Muscle of arm (tissue), 14 donors: ENCODE measurements around the gene ARHGDIA. TPM values are rescaled to one million over a fixed set of nuclear protein-coding genes. Genes with fewer than 3 reads are reported as not detected.
"Not testable (repeated sequence)": the region's sequence is repeated elsewhere in the genome, so short reads cannot be mapped to it uniquely, and the experiment has no call there.

Experiments used
- DNase-seq: peaks from one replicate; pipeline ENCODE4 v3.0.0-alpha.2; 2013
- long read RNA-seq, 11 donors: transcript quantifications; one replicate each; lab custom pipeline, GENCODE V29; 2026
- polyA plus RNA-seq, 12 donors: library from polyadenylated mRNA; unstranded; fragments of 120-200 nt; gene quantifications; one replicate each; pipeline ENCODE4 v1.2.1, GENCODE V29; 2013; ENCODE audit not compliant: insufficient read length in 12 of 12

Gene ARHGDIA
- 100 to 1,000 TPM in 11 of 12 donors, not detected in 1; 114 to 310 (median 158) TPM for polyA plus RNA-seq
- long read RNA-seq, donor 1, transcript ARHGDIA-207 (5 exons, 1,201 nt), result minor isoform, 13 of 92 reads
- long read RNA-seq, donor 1, transcript ARHGDIA-201 (6 exons, 1,906 nt), result major isoform, 58 of 92 reads
- long read RNA-seq, donor 1, partial matches to known transcripts, result 15 of 92 reads
- long read RNA-seq, donor 1, other reads (novel, unspliced or antisense), result 0 of 92 reads
- long read RNA-seq, donor 2, transcript ARHGDIA-201 (6 exons, 1,906 nt), result major isoform, 41 of 53 reads
- long read RNA-seq, donor 2, partial matches to known transcripts, result 0 of 53 reads
- long read RNA-seq, donor 2, other reads (novel, unspliced or antisense), result 0 of 53 reads
- long read RNA-seq, donor 3, transcript ARHGDIA-201 (6 exons, 1,906 nt), result major isoform, 24 of 35 reads
- long read RNA-seq, donor 3, partial matches to known transcripts, result 0 of 35 reads
- long read RNA-seq, donor 3, other reads (novel, unspliced or antisense), result 0 of 35 reads
- long read RNA-seq, donor 4, transcript ARHGDIA-201 (6 exons, 1,906 nt), result major isoform, 12 of 16 reads
- long read RNA-seq, donor 4, partial matches to known transcripts, result 0 of 16 reads
- long read RNA-seq, donor 4, other reads (novel, unspliced or antisense), result 0 of 16 reads
- long read RNA-seq, donor 5, transcript ARHGDIA-207 (5 exons, 1,201 nt), result minor isoform, 6 of 68 reads
- long read RNA-seq, donor 5, transcript ARHGDIA-201 (6 exons, 1,906 nt), result major isoform, 54 of 68 reads
- long read RNA-seq, donor 5, partial matches to known transcripts, result 0 of 68 reads
- long read RNA-seq, donor 5, other reads (novel, unspliced or antisense), result 0 of 68 reads
- long read RNA-seq, donor 6, transcript ARHGDIA-207 (5 exons, 1,201 nt), result minor isoform, 5 of 89 reads
- long read RNA-seq, donor 6, transcript ARHGDIA-201 (6 exons, 1,906 nt), result major isoform, 28 of 89 reads
- long read RNA-seq, donor 6, partial matches to known transcripts, result 53 of 89 reads
- long read RNA-seq, donor 6, other reads (novel, unspliced or antisense), result 0 of 89 reads
- long read RNA-seq, donor 7, transcript ARHGDIA-201 (6 exons, 1,906 nt), result major isoform, 15 of 21 reads
- long read RNA-seq, donor 7, partial matches to known transcripts, result 0 of 21 reads
- long read RNA-seq, donor 7, other reads (novel, unspliced or antisense), result 0 of 21 reads
- long read RNA-seq, donor 8, transcript ARHGDIA-201 (6 exons, 1,906 nt), result major isoform, 52 of 67 reads
- long read RNA-seq, donor 8, transcript ARHGDIA-207 (5 exons, 1,201 nt), result minor isoform, 8 of 67 reads
- long read RNA-seq, donor 8, partial matches to known transcripts, result 0 of 67 reads
- long read RNA-seq, donor 8, other reads (novel, unspliced or antisense), result 0 of 67 reads
- long read RNA-seq, donor 9, transcript ARHGDIA-201 (6 exons, 1,906 nt), result major isoform, 20 of 66 reads
- long read RNA-seq, donor 9, partial matches to known transcripts, result 38 of 66 reads
- long read RNA-seq, donor 9, other reads (novel, unspliced or antisense), result 0 of 66 reads
- long read RNA-seq, donor 10, transcript ARHGDIA-201 (6 exons, 1,906 nt), result major isoform, 35 of 50 reads
- long read RNA-seq, donor 10, transcript ARHGDIA-207 (5 exons, 1,201 nt), result minor isoform, 5 of 50 reads
- long read RNA-seq, donor 10, partial matches to known transcripts, result 5 of 50 reads
- long read RNA-seq, donor 10, other reads (novel, unspliced or antisense), result 0 of 50 reads
- long read RNA-seq, donor 11, transcript ARHGDIA-207 (5 exons, 1,201 nt), result minor isoform, 5 of 69 reads
- long read RNA-seq, donor 11, transcript ARHGDIA-201 (6 exons, 1,906 nt), result major isoform, 52 of 69 reads
- long read RNA-seq, donor 11, partial matches to known transcripts, result 0 of 69 reads
- long read RNA-seq, donor 11, other reads (novel, unspliced or antisense), result 0 of 69 reads

DNA sequence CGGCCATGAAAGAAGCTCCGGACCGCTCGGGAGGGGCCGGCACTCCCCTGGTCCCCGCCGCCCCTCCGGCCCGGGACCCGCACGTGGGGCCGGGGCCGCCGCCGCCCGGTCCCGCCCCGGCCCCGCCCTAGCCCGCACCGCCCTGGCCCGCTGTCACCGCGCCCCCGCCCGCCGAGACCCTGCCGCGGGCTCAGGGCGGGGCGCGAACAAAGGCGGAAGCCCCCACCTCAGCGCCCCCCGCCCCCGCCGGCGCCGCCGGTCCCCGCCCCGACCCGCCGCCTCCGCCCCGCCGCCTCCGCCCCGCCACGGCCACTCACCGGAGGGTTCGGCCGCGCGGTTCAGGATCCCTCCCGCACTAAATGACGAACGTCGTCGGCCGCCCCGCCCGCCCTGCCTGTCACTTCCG, at the start of gene ARHGDIA:
Gene ARHGDIA, minus strand, starts transcription at position 357 of the 406 bp plus-strand sequence. CDS start 1,407 bp downstream, outside the sequence.
- DNase-seq, result no peak

DNA sequence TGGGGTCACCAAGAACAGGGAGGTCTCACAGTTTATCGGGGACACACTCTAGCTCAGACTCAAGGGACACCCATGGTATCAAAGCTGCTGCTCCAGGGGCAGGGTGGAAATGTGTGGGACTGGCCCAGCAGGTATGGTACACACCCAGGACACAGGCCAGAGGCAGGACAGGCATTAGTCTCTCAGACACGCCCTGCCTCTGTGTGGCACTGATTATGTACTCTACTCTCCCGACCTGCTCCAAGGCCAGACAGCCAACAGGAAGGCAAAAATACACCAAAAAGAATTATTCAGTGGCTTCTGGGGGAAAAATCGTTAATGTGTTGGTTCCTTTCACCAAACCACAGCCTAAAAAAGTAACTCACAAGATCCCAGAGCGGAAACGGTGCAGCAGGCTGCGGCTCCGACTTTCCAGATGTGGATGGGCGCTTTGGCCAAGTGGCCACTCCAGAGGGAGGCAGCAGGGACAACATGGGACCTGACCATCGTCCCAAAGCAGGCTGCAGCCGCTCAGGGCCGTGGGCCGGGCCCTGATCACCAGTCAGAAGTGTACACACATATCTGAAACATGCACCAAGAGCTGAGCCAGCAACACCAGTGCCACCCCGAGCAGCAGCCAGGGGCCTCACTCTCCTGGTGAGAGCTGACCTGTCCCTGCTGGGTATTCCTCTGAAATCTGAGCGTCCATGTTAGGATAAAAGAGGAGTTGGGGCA, 47.9 kb upstream of the ARHGDIA start:
- no peak for DNase-seq

DNA sequence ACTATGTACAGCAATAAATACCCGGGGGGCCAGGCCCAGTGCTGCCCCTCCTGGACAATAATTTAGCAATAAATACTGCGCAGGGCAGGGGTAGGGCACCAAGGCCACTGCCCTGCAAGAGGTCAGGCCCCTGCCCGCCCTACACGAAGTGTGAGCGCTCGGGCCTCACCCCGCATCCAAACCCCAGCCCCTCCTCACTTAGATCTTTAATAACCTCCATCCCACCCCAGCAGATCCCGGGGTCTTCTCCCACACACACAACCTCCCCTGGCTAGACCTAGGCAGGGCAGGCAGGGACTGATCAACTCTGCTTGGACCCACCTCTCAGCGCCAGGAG, 47.2 kb upstream of the ARHGDIA start:
- DNase-seq, result not testable (repeated sequence)

DNA sequence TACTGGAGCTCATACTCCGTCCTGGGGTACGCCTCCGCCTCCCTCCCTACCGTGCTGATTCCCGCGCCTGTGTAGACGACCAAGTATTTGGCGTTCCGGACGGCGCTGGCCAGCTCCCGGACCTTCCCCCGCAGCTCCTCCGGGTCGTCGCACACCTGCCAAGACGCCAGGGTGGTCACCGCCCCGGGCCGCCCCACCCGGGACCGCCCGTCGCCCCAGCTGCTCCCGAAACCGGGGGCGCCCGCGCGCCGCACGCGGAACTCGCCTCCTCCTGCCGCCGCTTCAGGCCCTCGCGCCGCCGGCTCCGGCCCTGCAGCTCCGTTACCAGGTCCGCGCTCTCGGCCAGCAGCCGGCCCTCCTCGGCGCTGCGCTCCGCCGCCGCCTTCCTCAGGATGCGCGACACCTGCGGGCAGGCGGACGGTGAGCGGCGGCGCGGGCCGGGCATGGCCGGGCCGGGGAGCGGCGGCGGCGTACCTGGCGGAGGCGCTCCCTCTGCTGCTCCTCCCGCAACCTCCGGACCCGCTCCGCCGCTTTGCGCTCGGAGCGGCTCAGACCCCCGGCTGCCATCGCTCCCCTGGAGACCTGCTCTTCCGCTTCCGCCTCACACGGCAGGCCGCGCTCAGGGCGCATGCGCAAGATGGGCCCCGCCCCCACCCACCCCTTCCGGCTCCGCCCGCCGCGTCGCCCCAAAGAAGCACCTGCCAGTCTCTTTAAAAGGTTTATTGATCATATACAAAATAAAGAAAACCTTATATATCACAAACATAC, 46.6 kb upstream of the ARHGDIA start, which contains the start of gene SIRT7:
Gene SIRT7, minus strand, starts transcription at position 612 of the 768 bp plus-strand sequence. Its CDS starts 45 bp downstream, at position 567.
- DNase-seq, result peak; percentile 80

DNA sequence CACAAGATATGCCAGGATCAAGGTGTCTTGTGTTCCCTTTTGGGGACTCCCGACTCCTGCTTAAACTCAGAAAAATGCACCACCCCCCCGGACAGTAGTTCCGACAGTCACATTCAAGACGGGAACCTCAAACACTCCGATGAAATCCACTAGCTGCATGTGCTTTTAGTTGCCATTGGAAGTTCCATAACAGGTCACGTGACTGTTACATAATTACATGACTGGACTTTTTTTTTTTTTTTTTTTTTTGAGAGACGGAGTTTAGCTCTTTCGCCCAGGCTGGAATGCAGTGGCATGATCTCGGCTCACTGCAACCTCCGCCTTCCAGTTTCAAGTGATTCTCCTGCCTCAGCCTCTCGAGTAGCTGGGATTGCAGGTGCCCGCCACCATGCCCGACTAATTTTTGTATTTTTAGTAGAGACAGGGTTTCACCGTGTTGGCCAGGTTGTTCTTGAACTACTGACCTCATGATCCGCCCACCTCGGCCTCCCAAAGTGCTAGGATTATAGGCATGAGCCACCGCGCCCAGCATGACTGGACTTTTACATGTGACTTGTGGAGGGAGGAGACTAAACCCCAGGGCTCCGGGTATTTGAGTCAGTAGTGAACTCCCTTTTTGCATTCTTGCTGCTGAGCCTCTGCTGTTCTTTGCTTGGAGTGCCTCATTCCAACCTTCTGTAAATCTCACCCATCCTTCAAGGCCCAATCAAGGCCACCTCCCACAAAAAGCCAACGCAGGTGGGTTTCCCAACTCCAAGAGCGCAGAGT, 45.3 kb upstream of the ARHGDIA start:
- no peak for DNase-seq

DNA sequence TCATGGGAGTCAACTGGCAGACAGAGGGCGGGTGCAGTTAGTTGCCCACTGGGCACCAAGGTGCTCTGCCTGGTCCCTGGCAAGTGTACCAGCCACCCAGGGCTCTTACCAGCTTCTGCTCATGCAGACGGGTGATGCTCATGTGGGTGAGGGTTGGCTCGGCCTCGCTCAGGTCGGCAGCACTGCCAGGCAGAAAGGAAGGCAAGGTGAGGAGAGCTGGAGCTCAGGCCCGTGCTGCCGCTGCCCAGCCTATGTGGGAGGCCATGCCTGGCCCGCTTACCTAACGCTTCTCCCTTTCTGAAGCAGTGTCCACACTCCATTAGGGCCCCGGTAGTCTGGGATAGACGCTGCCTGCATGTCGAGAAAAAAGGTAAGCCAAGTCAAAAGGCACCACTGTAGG, 44.2 kb upstream of the ARHGDIA start:
- DNase-seq, result no peak

DNA sequence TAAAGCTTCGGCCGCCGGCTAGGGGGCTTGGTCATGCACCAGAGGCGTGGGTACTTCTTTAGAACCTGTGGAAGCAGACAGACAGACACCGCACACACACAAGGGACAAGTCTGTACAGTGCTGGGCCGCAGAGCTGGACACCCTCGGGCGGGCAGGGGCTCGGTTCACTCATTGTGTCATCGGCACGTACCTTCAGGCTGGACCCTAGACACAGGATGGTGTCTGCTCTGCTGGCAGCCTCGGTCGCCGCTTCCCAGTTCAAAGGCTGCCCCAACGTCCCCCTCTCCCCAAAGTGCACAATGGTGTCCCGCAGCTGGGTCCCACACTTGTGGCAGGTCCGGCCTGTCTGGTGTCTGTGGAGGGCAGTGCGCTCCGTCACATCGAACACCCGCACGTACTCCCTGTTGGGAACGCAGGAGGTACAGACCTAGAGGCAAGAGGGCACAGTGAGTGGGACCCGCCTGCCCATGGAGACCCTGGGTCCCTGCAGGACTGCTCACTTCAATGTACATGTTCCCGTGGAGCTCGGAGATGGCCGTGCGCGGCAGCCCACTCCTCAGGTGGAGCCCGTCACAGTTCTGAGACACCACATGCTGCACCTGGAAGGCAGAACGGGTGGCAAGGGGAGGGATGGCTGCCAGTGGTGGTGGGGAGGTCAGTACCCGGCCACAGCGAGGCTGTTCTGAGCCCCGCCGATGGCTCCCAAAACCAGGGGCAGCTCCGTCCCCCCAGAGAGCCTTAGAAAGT, 43.1 kb upstream of the ARHGDIA start:
- DNase-seq, result no peak

DNA sequence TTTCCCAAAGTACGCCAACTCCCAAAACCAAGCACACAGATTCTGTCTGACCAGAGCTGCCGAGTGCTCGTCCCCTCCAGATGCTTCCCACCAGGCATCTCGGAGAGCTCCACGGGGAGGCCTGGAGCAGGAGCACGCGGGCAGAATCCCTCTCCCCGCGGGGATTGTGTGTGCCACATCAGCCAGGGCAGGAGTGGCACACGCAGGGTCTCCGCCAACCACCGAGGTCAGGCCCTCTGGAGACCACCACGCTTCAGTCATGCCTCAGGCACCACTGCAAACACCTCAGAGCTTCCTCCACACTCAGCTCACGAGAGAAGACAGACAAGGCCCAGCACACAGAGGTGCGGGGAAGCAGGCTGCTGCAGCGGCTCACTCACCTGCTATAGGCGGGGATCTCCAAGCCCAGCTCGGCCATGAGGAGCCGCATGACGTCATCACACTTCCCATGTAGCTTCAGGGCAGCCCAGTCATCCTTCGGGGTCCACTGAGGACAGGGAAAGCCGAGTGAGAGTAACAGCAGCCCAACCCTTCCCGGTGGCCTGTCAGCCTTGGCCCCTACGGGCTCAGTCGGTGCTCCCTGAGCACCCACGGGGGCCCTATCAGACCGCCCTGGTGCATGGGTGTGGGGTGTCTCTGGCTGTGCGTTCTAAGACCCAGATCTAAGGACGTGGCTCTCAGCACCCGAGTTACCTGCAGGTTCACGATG, 42.4 kb upstream of the ARHGDIA start:
- no peak for DNase-seq

DNA sequence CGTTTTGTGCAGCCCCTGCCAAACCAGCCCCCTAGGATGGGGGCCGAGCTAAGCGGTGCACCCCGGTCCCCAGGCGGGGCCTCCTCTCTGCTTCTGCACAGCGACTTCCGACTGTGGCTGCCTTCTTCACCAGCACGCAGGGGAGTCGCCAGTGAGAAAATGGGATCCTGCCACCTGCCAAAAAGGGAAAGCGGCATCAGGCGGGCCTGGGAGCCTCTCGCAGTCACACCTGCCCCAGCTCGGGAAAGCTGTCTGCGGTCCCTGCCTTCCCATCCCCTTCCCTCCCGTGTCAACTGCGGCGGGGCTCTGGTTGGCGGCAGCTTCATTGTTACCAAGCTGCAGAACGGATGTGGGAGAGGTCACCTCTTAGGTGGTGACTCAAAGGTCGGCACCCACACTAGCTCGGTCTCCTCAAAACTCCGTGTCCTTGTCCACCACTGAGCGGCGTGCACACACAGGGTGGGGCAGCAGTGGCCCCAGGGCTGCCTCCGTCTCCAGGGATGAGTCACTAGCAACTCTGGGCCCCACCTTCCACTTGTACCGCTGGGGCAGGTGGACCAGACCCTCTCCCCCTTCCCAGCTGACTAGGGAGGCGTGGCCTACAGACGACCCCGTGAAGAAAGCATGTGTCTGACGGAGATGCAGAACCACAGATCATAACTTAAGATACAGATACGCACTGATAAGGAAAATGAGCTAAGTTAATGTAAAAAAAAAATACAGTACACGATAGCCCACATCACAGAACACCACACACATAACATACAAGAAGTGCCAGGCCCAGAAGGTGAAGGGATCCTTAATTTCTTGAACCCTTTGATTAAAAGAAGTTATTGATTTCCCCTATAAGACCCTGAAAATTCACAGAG, 41.5 kb upstream of the ARHGDIA start:
- no peak for DNase-seq

DNA sequence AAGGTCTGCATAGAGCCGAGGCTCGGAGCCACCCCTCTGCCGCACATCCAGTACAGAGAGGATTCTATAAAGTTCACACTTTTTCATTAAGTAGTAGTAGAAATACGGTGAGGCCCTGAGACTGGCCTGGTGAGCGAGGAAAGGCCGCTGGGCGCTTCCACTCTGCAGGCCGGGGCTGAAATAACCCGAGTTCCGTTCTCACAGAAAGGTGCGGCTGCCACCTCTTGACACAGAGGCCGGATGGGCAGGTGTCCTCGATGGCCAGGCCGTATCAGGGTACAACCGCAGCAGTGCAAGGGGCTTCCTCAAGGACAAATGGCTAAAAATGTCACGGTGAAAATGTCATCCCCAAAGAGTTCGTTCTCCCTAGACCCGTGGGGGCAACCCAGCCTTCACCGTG, 40.8 kb upstream of the ARHGDIA start:
- no peak for DNase-seq

DNA sequence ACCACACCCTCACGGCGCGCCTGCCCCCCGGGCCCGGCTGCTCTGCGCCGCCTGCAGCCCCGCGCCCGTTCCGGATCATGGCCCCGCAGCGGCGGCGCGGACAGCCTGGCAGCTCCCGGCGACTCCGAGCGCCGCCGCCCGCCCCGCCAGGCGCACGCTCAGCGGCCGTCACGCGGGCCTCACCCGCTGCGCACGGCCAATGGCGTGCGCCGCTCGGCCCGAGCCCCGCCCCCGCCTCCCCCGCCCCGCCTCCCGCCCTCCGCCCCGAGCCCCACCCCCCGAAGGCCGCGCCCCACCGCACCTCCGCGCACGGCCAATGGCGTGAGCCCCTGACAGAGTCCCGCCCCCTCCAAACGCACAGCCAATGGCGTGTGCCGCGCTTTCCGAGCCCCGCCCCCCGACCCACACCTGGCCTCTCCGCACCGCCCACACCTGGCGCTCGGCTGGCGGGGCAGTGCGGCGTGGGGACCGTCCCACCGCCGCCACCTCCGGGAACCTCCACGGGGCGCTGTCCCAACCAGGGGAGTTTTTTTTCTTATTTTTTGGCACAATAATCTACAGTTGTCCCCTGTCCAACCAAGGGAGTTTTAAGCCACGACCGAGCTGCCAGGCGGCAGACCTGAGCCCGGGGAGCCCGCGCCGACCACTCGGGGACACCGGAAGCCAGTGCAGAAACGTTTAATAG, 40.3 kb upstream of the ARHGDIA start, which contains the start of gene PCYT2:
Gene PCYT2, minus strand, starts transcription at position 123 of the 685 bp plus-strand sequence. Its CDS starts 44 bp downstream, at position 79.
- DNase-seq, result peak; percentile 84

DNA sequence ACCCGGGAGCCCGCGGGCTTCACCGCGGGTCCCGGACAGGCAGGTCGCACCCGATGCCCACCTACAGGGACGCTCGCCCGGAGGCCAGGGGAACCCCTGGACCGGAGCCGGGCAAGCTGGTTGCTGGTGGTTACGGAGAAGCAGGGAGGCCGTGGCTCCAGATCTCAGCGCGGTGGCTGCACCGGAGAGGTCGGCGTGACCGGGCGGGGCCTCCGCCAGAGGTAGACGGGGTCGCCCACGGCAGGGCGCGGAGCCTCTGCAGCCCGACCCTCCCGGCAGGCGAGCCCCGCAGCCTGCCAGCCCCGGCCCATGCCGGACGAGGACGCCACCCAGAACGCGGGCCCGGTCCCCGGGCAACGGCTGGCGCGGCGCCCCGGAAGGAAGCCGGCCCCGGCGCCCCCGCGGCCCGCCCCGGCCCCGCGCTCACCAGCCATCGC, 39.7 kb upstream of the ARHGDIA start:
- DNase-seq, result no peak

DNA sequence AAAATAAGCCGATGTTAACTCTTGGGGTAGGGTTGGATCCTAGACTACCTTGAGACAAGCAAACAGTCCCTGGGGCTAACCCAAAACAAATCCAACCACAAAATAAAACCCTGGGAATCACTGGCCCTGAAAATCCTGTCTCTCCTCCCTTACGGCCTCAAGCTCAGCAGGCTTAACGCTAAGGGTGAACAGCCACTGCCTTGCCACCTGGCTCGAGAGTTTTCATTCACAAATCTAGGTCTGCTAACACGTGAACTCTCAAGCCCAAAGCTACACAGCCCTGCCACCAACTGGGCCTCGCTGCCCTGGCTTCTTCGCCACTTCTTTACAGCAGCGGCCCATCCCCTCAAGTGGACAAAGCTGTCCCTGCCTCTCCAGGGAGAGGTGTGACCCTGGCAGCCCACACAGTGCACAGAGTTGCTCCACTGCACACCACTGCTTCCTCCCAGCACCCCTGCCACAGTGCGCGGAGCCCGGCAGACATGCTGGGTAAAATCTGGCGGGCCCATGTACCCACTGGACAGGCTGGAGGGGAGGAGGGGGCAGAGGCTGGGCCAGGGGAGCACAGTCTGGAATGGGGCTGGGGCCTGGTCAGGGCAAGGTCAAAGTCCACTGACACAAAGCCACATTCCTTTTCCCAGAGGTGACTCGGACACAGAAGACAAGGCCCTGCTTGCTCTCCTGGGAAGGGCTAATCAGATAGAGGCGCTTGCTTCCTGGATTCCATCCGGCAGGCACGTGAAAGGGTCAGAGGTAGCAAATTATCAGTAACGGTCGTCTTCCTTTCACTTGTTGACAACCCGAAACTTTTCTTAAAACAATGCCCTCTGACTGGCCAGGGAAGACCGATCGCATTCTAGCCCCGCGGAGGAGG, 39.1 kb upstream of the ARHGDIA start:
- DNase-seq, result no peak

DNA sequence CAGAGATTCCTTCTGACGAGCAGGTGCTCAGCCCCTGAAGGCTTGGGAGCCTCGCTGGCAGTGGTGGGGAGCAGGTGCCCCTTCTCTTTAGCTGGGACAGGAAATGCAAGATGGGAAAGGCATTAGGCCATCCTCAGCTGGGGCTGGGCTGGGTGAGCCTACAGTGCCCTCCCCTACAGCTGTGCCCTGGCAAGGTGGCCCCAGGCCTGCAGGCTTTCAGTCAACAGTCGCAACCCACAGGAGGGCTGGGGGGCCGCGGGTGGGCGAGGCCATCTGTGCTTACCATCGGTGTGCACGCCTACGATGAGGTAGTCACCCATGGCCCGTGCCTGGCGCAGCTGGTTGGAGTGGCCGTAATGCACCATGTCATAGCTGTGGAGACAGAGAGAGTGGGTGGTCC, 38.1 kb upstream of the ARHGDIA start:
- DNase-seq, result no peak
